ENCODE measurements around the gene TMTC4.

TMTC4 gene

GRCh38 chr13:100668408-100668807 is 6.2 kb downstream of the TMTC4 start:
- in situ Hi-C loops (cut with HindIII; ENCODE audit: low sequenced_read_pairs) = no loop called here

DNA sequence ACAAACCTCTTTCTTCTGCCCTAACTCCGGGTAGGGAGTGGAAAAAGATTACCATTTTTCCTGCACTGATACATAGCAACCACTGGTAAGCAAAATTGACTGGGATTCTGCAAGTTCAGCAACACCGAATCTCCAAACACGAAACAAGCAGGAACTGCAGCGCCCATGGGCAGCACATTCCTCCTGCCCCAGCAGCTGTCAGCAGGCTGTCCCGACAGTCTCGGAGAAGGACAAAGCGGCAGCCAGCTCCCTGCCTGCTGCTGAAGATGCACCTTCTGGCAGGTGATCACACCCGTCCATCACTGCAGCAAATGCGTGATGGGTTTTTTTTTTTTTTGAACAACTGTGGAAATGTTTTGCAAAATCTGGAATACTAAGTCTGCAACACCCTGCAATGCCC is 6.7 kb downstream of the TMTC4 start:
- in situ Hi-C loops (cut with HindIII; ENCODE audit: low sequenced_read_pairs) = no loop called here

DNA sequence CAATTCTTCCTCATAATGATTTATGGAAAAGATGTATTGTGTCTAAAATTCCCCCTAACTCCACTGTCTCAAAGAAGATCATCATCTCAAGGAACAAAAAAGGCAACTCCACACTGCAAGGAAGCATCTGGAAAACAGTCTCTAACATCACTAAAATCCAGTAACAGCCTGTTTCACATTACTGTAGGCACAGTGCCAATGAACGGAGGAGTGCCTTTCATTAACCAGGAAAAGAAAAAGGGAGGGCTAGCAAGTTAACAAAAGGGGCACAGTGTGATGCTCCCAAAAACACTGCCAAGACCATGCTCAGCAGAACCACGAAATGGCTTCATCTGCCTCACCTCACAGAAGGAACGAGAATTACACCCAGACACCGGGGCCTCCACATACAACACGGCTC is 8.5 kb downstream of the TMTC4 start:
- in situ Hi-C loops (cut with HindIII; ENCODE audit: low sequenced_read_pairs) = no loop called here

GRCh38 chr13:100665403-100665802 is 9.2 kb downstream of the TMTC4 start:
- in situ Hi-C loops (cut with HindIII; ENCODE audit: low sequenced_read_pairs) = no loop called here

DNA sequence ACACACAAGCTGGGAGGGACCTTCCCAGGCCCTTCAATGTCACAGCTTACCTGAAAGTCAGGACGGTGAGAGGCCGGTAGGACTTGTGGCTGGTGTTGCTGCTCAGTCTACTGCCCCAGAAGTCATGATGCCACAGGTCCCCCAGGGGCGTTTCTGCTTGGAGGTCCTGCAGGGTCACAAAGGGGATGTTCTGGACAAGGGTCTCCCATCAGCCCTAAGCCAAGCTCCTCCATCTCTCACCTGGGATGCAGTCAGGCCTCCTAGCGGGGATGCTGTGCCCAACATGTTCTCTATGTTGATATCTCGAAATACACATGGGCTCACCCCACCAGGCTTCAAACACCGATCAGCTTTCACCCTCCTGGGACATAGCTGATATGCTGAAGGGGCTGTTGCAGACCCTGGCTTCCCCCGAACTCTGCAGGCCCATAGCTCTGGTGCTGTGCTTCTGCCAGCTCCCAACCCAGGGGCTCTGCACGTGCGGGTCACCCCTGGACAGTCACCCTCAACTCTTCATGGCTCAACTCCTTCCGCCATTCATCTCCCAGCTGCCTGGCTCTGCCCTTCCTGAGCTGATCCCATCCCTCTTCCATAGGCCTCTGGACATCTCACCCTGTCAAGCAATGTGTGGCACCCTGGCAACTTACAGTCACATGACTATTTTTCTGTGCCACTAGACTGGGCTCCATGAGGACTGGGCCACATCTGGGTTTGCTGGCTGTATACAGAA is 10.3 kb downstream of the TMTC4 start:
- in situ Hi-C loops (cut with HindIII; ENCODE audit: low sequenced_read_pairs) = no loop called here

DNA sequence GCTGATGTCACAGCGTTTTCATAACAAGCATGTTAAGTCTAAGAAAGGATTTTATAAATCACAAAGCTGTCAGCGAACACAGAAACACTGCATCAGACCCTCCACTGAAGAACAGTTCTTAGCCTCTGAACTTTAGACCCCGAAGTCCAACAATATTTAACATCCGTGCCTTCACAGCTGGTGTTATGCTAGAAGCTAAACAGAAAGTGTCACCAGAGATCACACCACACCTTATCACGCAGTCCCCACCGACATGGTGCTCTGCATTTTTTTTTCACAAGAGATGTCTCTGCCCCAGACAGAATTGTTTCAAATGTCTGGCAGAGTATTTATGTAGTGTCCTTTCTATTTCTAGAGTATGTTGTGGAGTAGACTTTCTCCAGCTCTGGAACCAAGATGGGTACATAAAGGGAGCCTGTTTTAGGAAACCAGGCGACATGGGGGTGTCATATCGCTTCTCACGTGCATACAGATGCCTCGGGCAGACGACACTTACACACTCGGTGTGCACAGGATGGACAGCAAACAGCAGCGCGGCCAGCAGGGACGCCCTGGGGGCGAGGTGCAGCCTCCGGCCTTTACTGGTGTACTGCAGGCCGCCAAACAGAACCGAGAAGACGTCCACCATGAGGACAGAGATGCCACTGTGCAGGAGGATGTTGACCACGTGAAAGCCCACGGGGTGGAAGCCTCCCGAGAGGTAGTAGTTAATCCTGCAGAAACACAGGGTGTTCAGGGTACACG is 12.0 kb downstream of the TMTC4 start:
- in situ Hi-C loops (cut with HindIII; ENCODE audit: low sequenced_read_pairs) = no loop called here

DNA sequence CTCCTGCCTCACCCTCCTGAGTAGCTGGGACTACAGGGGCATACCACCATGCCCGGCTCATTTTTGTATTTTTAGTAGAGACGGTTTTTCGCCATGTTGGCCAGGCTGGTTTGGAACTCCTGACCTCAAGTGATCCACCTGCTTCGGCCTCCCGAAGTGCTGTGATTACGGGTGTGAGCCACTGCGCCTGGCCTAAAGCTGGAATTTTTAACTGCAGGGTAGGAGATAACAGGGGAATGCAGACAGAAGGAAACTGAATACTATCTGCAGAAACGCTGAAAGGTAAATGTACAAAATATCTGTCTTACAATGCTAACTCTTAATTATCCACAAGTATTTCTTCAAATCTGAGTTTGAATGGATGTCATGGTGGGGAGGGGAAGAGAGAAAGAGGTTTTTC is 13.8 kb downstream of the TMTC4 start:
- in situ Hi-C loops (cut with HindIII; ENCODE audit: low sequenced_read_pairs) = no loop called here

- in situ Hi-C loops (cut with HindIII; ENCODE audit: low sequenced_read_pairs) = no loop called here
Observed at GRCh38 chr13:100659578-100659977, 15.0 kb downstream of the TMTC4 start.

GRCh38 chr13:100658363-100658762 is 16.2 kb downstream of the TMTC4 start:
- in situ Hi-C loops (cut with HindIII; ENCODE audit: low sequenced_read_pairs) = no loop called here

DNA sequence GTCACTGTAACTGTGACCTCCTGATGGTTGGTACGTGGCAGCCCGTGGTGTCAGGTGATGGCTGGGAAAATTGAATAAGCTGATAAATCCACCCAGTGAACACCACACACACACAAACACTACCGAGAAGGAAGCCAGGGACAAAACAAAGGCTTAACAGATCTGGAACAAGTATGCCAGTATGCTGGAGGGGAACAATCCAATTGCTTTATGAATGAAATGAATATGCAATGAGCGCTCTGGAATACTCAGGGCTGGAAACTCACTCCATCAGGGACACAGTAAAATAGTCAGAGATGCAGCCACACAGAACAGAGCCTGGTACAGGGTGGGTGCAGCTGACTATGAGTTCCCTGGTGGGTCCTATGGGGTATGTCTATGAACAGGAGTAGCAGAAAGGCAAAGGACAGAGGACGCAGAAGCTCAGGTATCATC is 16.7 kb downstream of the TMTC4 start:
- in situ Hi-C loops (cut with HindIII; ENCODE audit: low sequenced_read_pairs) = no loop called here

GRCh38 chr13:100652510-100652909 is 22.1 kb downstream of the TMTC4 start:
- in situ Hi-C loops (cut with HindIII; ENCODE audit: low sequenced_read_pairs) = no loop called here

- in situ Hi-C loops (cut with HindIII; ENCODE audit: low sequenced_read_pairs) = no loop called here
Observed at GRCh38 chr13:100650326-100650725, 24.3 kb downstream of the TMTC4 start.

DNA sequence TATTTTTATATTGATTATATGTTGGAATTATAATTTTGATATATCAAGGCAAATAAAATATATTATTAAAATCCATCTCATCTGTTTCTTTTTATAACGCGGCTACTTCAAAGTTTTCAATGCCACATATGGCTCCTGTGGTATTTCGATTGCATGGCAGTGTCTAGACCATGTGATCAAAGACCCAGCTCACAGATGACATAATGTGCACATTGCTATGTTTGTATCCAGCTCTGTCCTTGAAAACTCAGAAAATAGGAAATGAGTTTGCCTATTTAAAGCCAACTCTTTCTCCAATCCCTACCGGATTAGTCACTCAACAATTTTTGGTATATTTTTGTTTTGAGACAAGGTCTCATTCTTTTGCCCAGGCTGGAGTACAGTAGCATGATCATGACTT is 26.2 kb downstream of the TMTC4 start:
- in situ Hi-C loops (cut with HindIII; ENCODE audit: low sequenced_read_pairs) = loop anchor here (5.0 kb wide), 2 partner anchors 74 to 479 kb away; no protein-coding TSS in a partner anchor

- in situ Hi-C loops (cut with HindIII; ENCODE audit: low sequenced_read_pairs) = loop anchor here (5.0 kb wide), 2 partner anchors 75 to 480 kb away; no protein-coding TSS in a partner anchor
Observed at GRCh38 chr13:100646871-100647270, 27.7 kb downstream of the TMTC4 start.

DNA sequence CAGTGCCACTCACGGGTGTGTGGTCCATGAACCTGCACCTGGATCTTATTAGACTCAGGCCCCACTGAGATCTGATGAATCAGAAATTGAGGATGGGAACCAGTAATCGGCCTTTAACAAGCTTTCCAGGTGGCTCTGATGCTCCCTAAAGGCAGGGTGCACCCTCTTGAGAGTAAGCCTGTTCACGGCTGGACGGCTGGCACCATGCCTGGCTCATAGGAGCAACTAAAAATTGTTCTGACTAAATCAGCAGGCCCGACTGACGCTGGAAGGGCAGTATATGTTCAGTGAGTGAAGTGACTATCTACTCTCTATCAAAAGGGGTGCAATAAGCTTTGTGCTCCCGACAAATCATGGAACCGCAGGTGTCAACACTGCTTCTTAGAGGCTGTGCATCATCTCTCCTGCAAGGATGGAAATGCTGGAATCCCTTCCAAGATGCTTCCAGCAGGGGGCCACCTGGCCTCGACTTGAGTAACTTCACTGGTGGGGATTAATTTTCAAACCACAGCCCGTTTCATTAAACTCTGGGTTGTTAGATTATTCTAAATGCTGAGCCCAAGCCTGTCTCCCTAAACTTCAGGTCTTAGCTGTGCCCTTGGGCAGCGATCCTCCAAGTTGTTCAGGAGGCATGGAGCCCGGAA is 28.4 kb downstream of the TMTC4 start:
- in situ Hi-C loops (cut with HindIII; ENCODE audit: low sequenced_read_pairs) = loop anchor here (5.0 kb wide), 2 partner anchors 76 to 481 kb away; no protein-coding TSS in a partner anchor

DNA sequence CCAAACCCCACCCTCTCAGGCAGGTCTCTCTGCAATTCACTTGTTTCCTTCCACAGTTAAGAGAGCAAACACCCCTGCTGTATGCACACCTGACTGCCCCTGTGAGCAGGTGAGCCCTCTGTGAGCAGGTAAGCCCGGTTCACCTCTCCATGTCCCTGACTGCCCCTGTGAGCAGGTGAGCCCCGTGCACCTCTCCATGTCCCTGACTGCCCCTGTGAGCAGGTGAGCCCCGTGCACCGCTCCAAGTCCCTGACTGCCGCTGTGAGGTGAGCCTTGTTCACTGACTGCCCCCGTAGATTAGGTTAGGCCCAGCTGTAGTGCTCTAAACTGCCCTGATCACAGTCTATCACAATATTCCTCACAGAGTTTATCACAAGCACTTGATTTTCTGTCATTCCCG is 29.2 kb downstream of the TMTC4 start:
- in situ Hi-C loops (cut with HindIII; ENCODE audit: low sequenced_read_pairs) = loop anchor here (5.0 kb wide), 2 partner anchors 77 to 482 kb away; no protein-coding TSS in a partner anchor

GRCh38 chr13:100644371-100644770 is 30.2 kb downstream of the TMTC4 start:
- in situ Hi-C loops (cut with HindIII; ENCODE audit: low sequenced_read_pairs) = no loop called here

GRCh38 chr13:100637796-100638195 is 36.8 kb downstream of the TMTC4 start:
- in situ Hi-C loops (cut with HindIII; ENCODE audit: low sequenced_read_pairs) = no loop called here

DNA sequence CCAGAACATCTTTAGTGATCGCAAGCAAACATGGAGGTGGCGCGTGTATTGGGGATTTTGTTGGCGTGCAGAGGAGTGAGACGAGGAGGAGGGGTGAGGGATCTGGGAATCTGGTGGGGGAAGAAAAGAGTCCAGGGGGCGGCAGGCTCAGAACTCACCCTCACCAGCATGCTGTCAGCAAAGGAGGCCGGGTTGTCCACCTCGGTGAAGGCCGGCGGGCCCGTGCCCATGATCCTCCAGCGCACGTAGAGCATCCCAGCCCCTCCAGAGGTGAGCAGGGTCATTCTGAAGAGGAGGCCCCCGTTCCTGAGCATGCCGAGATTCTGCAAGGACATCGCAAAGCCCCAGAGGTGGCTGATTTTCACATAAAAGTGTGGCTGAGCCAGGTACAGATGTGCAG is 37.2 kb downstream of the TMTC4 start:
- in situ Hi-C loops (cut with HindIII; ENCODE audit: low sequenced_read_pairs) = no loop called here

DNA sequence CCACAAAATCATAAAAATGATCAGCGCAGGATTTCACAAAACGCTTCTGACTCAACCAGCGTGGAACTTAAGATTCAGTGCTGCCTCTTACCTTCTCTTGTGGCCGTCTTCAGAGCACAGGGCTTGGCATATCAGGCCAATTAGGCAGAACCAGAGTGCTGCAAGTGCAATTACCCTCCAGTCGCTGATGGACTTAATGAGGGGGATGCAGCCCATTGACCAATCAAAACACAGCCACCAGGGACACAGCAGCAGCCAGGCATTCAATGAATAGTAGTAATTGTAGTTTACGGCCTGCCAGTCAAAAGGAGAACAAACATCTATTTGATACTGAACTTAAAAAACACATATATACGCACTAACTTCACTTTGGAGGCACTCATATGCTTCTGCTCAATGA is 38.2 kb downstream of the TMTC4 start:
- in situ Hi-C loops (cut with HindIII; ENCODE audit: low sequenced_read_pairs) = no loop called here

DNA sequence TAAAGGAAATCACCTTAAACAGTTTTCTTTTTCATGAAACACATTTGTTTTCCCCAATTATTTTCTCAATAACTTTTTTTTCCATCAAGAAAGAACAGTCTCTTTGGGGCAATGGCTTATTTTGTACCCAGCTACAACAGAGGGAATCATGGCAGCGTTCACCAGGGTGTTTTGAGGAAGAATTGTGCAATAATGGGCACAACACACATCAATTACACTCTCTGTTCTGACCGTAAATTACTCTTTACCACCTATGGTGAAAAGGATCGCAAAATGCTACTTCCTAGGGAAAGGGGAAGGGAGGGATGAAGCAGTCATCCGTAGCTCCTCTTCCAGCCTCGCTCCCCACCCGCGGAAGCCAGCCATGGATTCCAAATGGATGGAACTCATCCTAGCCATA is 38.6 kb downstream of the TMTC4 start:
- in situ Hi-C loops (cut with HindIII; ENCODE audit: low sequenced_read_pairs) = no loop called here

GRCh38 chr13:100634696-100635095 is 39.9 kb downstream of the TMTC4 start:
- in situ Hi-C loops (cut with HindIII; ENCODE audit: low sequenced_read_pairs) = no loop called here
